GM23338 (cell line): ENCODE measurements around the gene BRSK1.

ENCODE experiments used
- EZH2 ChIP-seq: fragments of 200-600 bp; sonication (generic); IDR thresholded peaks from one replicate; pipeline ENCODE4 v1.8.0; 2017; ENCODE audit warnings: antibody characterized with exemption, mild to moderate bottlenecking, low read depth; ENCODE audit not compliant: unreplicated experiment
- EZH2phosphoT487 ChIP-seq: fragments of 200-600 bp; sonication (generic); IDR thresholded peaks from one replicate; pipeline ENCODE4 v1.8.1; 2018; ENCODE audit warnings: antibody characterized with exemption; ENCODE audit not compliant: unreplicated experiment
- NANOG ChIP-seq: IDR thresholded peaks from 2 replicates; pipeline ENCODE4 v1.6.1; 2016; ENCODE audit warnings: antibody characterized with exemption, borderline replicate concordance
- POLR2AphosphoS5 ChIP-seq: IDR thresholded peaks from 2 replicates; pipeline ENCODE4 v1.6.1; 2016; ENCODE audit warnings: antibody characterized with exemption, low read depth
- ZNF331 ChIP-seq: fragments of 250-450 bp; sonication (Bioruptor Pico); IDR thresholded peaks from 2 replicates; pipeline ENCODE4 v1.5.0; 2020; ENCODE audit warnings: low read depth, mild to moderate bottlenecking, moderate library complexity
- TF ChIP-seq, protein P1 (sequence below), 2 experiments: fragments of 200-600 bp in 1 of 2; sonication (generic) in 1 of 2; conservative IDR thresholded peaks; 2 replicates each; pipeline versions ENCODE4 v1.5.1 to v1.6.1; 2016 to 2017; ENCODE audit warnings: antibody characterized with exemption in 2 of 2, low read depth in 2 of 2, mild to moderate bottlenecking in 2 of 2, moderate library complexity in 1 of 2
- TF ChIP-seq, protein P2 (sequence below): IDR thresholded peaks from one replicate; pipeline ENCODE4 v1.6.1; 2018; ENCODE audit warnings: antibody characterized with exemption; ENCODE audit not compliant: unreplicated experiment
- TF ChIP-seq, protein P3 (sequence below): fragments of 250-450 bp; sonication (Bioruptor Pico); IDR thresholded peaks from 2 replicates; pipeline ENCODE4 v1.5.0; 2020; ENCODE audit warnings: mild to moderate bottlenecking, moderate library complexity
- TF ChIP-seq, protein P4 (sequence below): IDR thresholded peaks from 2 replicates; pipeline ENCODE4 v1.6.1; 2016; ENCODE audit warnings: antibody characterized with exemption

DNA sequence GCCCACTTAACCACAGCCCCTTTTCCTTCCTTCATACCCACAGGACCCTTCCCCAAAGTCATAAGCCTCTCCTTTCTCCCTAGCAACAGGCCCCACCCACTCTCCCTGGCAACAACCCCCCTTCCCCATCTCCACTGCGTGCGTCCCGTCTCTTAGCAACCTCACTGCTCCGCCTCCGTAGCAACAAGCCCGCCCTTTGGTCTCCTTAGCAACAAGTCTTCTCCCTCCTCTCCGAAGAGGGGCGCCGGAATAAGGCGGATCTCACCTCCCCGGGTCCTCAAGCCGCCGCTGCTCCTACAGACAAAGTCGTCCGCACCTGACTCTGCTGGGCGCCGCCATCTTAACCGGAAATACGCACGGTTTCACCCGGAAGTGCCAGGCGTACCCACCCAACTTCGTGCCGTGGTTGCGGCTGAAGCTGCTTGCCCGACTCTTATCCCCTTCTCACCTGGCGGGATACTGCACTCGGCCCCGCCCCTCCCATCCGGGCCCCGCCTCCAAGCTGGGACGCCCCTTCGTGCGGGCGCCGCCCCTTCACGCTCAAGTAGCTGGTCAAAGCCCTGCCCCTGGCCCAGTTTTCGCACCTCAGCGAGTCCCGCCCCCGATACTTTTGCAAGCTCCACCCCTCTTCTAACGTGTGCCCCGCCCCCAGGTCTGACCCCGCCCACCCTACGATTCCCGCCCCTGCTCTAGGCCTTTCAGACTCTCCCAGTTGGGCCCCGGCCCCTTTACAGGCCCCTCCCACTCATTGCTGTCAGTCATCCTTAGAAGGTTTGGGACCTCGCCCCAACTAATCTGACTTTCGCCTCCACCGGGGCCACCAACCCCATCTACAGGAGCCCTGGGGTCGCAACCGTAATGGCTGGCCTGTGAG lies 3.8 kb upstream of the BRSK1 start, which contains the start of gene HSPBP1:
- TF ChIP-seq, protein P1, sequence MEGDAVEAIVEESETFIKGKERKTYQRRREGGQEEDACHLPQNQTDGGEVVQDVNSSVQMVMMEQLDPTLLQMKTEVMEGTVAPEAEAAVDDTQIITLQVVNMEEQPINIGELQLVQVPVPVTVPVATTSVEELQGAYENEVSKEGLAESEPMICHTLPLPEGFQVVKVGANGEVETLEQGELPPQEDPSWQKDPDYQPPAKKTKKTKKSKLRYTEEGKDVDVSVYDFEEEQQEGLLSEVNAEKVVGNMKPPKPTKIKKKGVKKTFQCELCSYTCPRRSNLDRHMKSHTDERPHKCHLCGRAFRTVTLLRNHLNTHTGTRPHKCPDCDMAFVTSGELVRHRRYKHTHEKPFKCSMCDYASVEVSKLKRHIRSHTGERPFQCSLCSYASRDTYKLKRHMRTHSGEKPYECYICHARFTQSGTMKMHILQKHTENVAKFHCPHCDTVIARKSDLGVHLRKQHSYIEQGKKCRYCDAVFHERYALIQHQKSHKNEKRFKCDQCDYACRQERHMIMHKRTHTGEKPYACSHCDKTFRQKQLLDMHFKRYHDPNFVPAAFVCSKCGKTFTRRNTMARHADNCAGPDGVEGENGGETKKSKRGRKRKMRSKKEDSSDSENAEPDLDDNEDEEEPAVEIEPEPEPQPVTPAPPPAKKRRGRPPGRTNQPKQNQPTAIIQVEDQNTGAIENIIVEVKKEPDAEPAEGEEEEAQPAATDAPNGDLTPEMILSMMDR (conservative IDR thresholded peaks at IDR 0.05; ENCODE audit: low read depth in 2 of 2) = no peak
- TF ChIP-seq POLR2AphosphoS5 (peak; percentile 39; the same call in 1 of the 2 replicates), ZNF331 (CRISPR knock-in tag) (no peak), EZH2 (no peak), NANOG (no peak), EZH2phosphoT487 (no peak)
- TF ChIP-seq, protein P2, sequence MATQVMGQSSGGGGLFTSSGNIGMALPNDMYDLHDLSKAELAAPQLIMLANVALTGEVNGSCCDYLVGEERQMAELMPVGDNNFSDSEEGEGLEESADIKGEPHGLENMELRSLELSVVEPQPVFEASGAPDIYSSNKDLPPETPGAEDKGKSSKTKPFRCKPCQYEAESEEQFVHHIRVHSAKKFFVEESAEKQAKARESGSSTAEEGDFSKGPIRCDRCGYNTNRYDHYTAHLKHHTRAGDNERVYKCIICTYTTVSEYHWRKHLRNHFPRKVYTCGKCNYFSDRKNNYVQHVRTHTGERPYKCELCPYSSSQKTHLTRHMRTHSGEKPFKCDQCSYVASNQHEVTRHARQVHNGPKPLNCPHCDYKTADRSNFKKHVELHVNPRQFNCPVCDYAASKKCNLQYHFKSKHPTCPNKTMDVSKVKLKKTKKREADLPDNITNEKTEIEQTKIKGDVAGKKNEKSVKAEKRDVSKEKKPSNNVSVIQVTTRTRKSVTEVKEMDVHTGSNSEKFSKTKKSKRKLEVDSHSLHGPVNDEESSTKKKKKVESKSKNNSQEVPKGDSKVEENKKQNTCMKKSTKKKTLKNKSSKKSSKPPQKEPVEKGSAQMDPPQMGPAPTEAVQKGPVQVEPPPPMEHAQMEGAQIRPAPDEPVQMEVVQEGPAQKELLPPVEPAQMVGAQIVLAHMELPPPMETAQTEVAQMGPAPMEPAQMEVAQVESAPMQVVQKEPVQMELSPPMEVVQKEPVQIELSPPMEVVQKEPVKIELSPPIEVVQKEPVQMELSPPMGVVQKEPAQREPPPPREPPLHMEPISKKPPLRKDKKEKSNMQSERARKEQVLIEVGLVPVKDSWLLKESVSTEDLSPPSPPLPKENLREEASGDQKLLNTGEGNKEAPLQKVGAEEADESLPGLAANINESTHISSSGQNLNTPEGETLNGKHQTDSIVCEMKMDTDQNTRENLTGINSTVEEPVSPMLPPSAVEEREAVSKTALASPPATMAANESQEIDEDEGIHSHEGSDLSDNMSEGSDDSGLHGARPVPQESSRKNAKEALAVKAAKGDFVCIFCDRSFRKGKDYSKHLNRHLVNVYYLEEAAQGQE = no peak
- TF ChIP-seq, protein P3, sequence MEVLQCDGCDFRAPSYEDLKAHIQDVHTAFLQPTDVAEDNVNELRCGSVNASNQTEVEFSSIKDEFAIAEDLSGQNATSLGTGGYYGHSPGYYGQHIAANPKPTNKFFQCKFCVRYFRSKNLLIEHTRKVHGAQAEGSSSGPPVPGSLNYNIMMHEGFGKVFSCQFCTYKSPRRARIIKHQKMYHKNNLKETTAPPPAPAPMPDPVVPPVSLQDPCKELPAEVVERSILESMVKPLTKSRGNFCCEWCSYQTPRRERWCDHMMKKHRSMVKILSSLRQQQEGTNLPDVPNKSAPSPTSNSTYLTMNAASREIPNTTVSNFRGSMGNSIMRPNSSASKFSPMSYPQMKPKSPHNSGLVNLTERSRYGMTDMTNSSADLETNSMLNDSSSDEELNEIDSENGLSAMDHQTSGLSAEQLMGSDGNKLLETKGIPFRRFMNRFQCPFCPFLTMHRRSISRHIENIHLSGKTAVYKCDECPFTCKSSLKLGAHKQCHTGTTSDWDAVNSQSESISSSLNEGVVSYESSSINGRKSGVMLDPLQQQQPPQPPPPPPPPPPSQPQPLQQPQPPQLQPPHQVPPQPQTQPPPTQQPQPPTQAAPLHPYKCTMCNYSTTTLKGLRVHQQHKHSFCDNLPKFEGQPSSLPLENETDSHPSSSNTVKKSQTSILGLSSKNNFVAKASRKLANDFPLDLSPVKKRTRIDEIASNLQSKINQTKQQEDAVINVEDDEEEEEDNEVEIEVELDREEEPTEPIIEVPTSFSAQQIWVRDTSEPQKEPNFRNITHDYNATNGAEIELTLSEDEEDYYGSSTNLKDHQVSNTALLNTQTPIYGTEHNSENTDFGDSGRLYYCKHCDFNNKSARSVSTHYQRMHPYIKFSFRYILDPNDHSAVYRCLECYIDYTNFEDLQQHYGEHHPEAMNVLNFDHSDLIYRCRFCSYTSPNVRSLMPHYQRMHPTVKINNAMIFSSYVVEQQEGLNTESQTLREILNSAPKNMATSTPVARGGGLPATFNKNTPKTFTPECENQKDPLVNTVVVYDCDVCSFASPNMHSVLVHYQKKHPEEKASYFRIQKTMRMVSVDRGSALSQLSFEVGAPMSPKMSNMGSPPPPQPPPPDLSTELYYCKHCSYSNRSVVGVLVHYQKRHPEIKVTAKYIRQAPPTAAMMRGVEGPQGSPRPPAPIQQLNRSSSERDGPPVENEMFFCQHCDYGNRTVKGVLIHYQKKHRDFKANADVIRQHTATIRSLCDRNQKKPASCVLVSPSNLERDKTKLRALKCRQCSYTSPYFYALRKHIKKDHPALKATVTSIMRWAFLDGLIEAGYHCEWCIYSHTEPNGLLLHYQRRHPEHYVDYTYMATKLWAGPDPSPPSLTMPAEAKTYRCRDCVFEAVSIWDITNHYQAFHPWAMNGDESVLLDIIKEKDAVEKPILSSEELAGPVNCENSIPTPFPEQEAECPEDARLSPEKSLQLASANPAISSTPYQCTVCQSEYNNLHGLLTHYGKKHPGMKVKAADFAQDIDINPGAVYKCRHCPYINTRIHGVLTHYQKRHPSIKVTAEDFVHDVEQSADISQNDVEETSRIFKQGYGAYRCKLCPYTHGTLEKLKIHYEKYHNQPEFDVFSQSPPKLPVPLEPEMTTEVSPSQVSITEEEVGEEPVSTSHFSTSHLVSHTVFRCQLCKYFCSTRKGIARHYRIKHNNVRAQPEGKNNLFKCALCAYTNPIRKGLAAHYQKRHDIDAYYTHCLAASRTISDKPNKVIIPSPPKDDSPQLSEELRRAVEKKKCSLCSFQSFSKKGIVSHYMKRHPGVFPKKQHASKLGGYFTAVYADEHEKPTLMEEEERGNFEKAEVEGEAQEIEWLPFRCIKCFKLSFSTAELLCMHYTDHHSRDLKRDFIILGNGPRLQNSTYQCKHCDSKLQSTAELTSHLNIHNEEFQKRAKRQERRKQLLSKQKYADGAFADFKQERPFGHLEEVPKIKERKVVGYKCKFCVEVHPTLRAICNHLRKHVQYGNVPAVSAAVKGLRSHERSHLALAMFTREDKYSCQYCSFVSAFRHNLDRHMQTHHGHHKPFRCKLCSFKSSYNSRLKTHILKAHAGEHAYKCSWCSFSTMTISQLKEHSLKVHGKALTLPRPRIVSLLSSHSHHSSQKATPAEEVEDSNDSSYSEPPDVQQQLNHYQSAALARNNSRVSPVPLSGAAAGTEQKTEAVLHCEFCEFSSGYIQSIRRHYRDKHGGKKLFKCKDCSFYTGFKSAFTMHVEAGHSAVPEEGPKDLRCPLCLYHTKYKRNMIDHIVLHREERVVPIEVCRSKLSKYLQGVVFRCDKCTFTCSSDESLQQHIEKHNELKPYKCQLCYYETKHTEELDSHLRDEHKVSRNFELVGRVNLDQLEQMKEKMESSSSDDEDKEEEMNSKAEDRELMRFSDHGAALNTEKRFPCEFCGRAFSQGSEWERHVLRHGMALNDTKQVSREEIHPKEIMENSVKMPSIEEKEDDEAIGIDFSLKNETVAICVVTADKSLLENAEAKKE (CRISPR knock-in tag) = no peak
- TF ChIP-seq, protein P4, sequence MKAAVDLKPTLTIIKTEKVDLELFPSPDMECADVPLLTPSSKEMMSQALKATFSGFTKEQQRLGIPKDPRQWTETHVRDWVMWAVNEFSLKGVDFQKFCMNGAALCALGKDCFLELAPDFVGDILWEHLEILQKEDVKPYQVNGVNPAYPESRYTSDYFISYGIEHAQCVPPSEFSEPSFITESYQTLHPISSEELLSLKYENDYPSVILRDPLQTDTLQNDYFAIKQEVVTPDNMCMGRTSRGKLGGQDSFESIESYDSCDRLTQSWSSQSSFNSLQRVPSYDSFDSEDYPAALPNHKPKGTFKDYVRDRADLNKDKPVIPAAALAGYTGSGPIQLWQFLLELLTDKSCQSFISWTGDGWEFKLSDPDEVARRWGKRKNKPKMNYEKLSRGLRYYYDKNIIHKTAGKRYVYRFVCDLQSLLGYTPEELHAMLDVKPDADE = peak; percentile 88
